HepG2 (cell line): ENCODE data around the gene ALDOA. TPM values are rescaled to one million over a fixed set of nuclear protein-coding genes. Genes with fewer than 3 reads are reported as not detected.

Source experiments
- ARNT2 ChIP-seq: sonication (generic); formaldehyde crosslinking; IDR thresholded peaks from 2 replicates; pipeline ENCODE4 v1.8.0; 2022; ENCODE audit warnings: mild to moderate bottlenecking, low read depth, missing genetic modification reagents, moderate library complexity
- DZIP1 ChIP-seq: sonication (generic); formaldehyde crosslinking; IDR thresholded peaks from 2 replicates; pipeline ENCODE4 v1.5.0; 2020; ENCODE audit warnings: mild to moderate bottlenecking, missing genetic modification reagents
- EEA1 ChIP-seq: sonication (generic); formaldehyde crosslinking; IDR thresholded peaks from 2 replicates; pipeline ENCODE4 v1.5.1; 2020; ENCODE audit warnings: mild to moderate bottlenecking, missing genetic modification reagents, borderline replicate concordance
- IKZF5 ChIP-seq: IDR thresholded peaks from 2 replicates; pipeline ENCODE4 v1.6.1; 2018; ENCODE audit warnings: missing genetic modification reagents, mild to moderate bottlenecking, missing compliant biosample characterization
- MED1 ChIP-seq: sonication (generic); formaldehyde crosslinking; IDR thresholded peaks from 2 replicates; pipeline ENCODE4 v1.4.0; 2020; ENCODE audit warnings: missing genetic modification reagents
- PHF21A ChIP-seq: sonication (generic); formaldehyde crosslinking; IDR thresholded peaks from 2 replicates; pipeline ENCODE4 v1.5.0; 2020; ENCODE audit warnings: mild to moderate bottlenecking, missing genetic modification reagents
- RNF2 ChIP-seq: fragments of 450-650 bp; conservative IDR thresholded peaks from 2 replicates; pipeline ENCODE4 v1.6.1; 2016; ENCODE audit warnings: low read depth
- SATB2 ChIP-seq: sonication (generic); formaldehyde crosslinking; IDR thresholded peaks from 2 replicates; pipeline ENCODE4 v1.5.0; 2020; ENCODE audit warnings: missing genetic modification reagents
- SPEN ChIP-seq: sonication (generic); formaldehyde crosslinking; IDR thresholded peaks from 2 replicates; pipeline ENCODE4 v1.5.1; 2020; ENCODE audit warnings: low read depth, mild to moderate bottlenecking, missing genetic modification reagents
- STAG1 ChIP-seq: sonication (generic); formaldehyde crosslinking; IDR thresholded peaks from 2 replicates; pipeline ENCODE4 v1.4.0; 2020; ENCODE audit warnings: missing genetic modification reagents
- TSC22D2 ChIP-seq: sonication (generic); formaldehyde crosslinking; IDR thresholded peaks from 2 replicates; pipeline ENCODE4 v1.5.1; 2020; ENCODE audit warnings: missing genetic modification reagents, mild to moderate bottlenecking, borderline replicate concordance
- ZFP37 ChIP-seq: sonication (generic); formaldehyde crosslinking; IDR thresholded peaks from 2 replicates; pipeline ENCODE4 v1.4.0; 2020; ENCODE audit warnings: missing genetic modification reagents, borderline replicate concordance
- ZFP90 ChIP-seq: sonication (generic); formaldehyde crosslinking; IDR thresholded peaks from 2 replicates; pipeline ENCODE4 v1.8.0; 2022; ENCODE audit warnings: missing genetic modification reagents, mild to moderate bottlenecking, inconsistent platforms, borderline replicate concordance
- ZFP91 ChIP-seq: sonication (generic); formaldehyde crosslinking; IDR thresholded peaks from 2 replicates; pipeline ENCODE4 v1.9.0; 2022; ENCODE audit warnings: missing genetic modification reagents, mild to moderate bottlenecking, borderline replicate concordance
- ZFY ChIP-seq: sonication (generic); formaldehyde crosslinking; IDR thresholded peaks from 2 replicates; pipeline ENCODE4 v1.4.0; 2020; ENCODE audit warnings: missing genetic modification reagents
- ZNF496 ChIP-seq: sonication (generic); formaldehyde crosslinking; IDR thresholded peaks from 2 replicates; pipeline ENCODE4 v1.8.1; 2023; ENCODE audit warnings: mild to moderate bottlenecking, moderate library complexity, missing genetic modification reagents; ENCODE audit not compliant: insufficient replicate concordance
- ZNF556 ChIP-seq: sonication (generic); formaldehyde crosslinking; IDR thresholded peaks from 2 replicates; pipeline ENCODE4 v1.4.0; 2020; ENCODE audit warnings: mild to moderate bottlenecking, missing genetic modification reagents, borderline replicate concordance
- polyA plus RNA-seq, 8 experiments: library from polyadenylated mRNA; depleted of rRNA in 3 of 8; stranded (reverse) in 7 of 8; unstranded in 1 of 8; fragments of >200 nt; fragmentation: Illumina TruSeq in 4 of 8; extraction: Trizol in 4 of 8; gene quantifications; 2 replicates each; pipeline versions ENCODE4 v1.2.1 to v1.2.3, GENCODE V29; 2011 to 2016; ENCODE audit warnings: low read depth in 4 of 8, missing spikeins in 1 of 8, mixed read lengths in 1 of 8; ENCODE audit not compliant: insufficient read depth in 1 of 8
- total RNA-seq, 5 experiments: library from RNA; depleted of rRNA; stranded (reverse); fragments of >200 nt; fragmentation: Illumina TruSeq; extraction: Trizol; gene quantifications; 2 replicates each; pipeline ENCODE4 v1.2.3, GENCODE V29; 2016; ENCODE audit warnings: low read depth in 1 of 5
- TF ChIP-seq, protein P1 (sequence below): IDR thresholded peaks from 2 replicates; pipeline ENCODE4 v1.6.1; 2016; ENCODE audit warnings: low read depth, control low read depth
- TF ChIP-seq, protein P2 (sequence below), 2 experiments: sonication (generic) in 1 of 2; formaldehyde crosslinking in 1 of 2; IDR thresholded peaks; 2 replicates each; pipeline versions ENCODE4 v1.5.1 to v1.6.1; 2011 to 2020; ENCODE audit warnings: borderline replicate concordance in 1 of 2, low read depth in 1 of 2, low read length in 1 of 2, mild to moderate bottlenecking in 1 of 2, missing genetic modification reagents in 1 of 2, moderate library complexity in 1 of 2

Gene ALDOA
- total and polyA plus RNA-seq, 2 of the 13 experiments (the other 11 are each of a cell fraction or from before 2014, with no cell fraction given): 925 to 1,884 TPM

GRCh38 chr16:30052671-30053372 lies 12.7 kb upstream of the ALDOA start (continued):
- TF ChIP-seq DZIP1 (CRISPR knock-in tag): peak; percentile 93
- TF ChIP-seq ARNT2 (CRISPR knock-in tag): peak; percentile 99
- TF ChIP-seq ZFY (CRISPR knock-in tag): peak; percentile 88
- peak; percentile 93 for TF ChIP-seq ZFP91 (CRISPR knock-in tag)
- peak; percentile 93 for TF ChIP-seq ZFP37 (CRISPR knock-in tag)
- peak; percentile 98 for TF ChIP-seq SPEN (CRISPR knock-in tag)
- TF ChIP-seq STAG1 (CRISPR knock-in tag): peak; percentile 8; the same call in 1 of the 2 replicates
- peak; percentile 98 for TF ChIP-seq RNF2
- peak; percentile 76 for TF ChIP-seq MED1 (CRISPR knock-in tag)
- TF ChIP-seq ZNF556 (CRISPR knock-in tag): peak; percentile 82; the same call in 1 of the 2 replicates
- TF ChIP-seq IKZF5: peak; percentile 96
- no peak for TF ChIP-seq ZNF496 (CRISPR knock-in tag)
- TF ChIP-seq, protein P1, sequence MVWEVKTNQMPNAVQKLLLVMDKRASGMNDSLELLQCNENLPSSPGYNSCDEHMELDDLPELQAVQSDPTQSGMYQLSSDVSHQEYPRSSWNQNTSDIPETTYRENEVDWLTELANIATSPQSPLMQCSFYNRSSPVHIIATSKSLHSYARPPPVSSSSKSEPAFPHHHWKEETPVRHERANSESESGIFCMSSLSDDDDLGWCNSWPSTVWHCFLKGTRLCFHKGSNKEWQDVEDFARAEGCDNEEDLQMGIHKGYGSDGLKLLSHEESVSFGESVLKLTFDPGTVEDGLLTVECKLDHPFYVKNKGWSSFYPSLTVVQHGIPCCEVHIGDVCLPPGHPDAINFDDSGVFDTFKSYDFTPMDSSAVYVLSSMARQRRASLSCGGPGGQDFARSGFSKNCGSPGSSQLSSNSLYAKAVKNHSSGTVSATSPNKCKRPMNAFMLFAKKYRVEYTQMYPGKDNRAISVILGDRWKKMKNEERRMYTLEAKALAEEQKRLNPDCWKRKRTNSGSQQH (CRISPR knock-in tag): peak; percentile 68; the same call in 1 of the 2 replicates
- TF ChIP-seq TSC22D2 (CRISPR knock-in tag): peak; percentile 92; the same call in 1 of the 2 replicates
- TF ChIP-seq, protein P2, sequence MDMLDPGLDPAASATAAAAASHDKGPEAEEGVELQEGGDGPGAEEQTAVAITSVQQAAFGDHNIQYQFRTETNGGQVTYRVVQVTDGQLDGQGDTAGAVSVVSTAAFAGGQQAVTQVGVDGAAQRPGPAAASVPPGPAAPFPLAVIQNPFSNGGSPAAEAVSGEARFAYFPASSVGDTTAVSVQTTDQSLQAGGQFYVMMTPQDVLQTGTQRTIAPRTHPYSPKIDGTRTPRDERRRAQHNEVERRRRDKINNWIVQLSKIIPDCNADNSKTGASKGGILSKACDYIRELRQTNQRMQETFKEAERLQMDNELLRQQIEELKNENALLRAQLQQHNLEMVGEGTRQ (IDR thresholded peaks at IDR 0.05; ENCODE audit: low read depth, low read length): no peak
- TF ChIP-seq, protein P2 (CRISPR knock-in tag; IDR thresholded peaks at IDR 0.05; ENCODE audit: borderline replicate concordance): no peak; the same call in 1 of the 2 replicates
- TF ChIP-seq EEA1 (CRISPR knock-in tag): peak; percentile 83
- TF ChIP-seq SATB2 (CRISPR knock-in tag): peak; percentile 62; the same call in 1 of the 2 replicates
- peak; percentile 80; the same call in 1 of the 2 replicates for TF ChIP-seq PHF21A
- peak; percentile 98 for TF ChIP-seq ZFP90
